SK-N-DZ (cell line): ENCODE measurements around the gene PRIMA1.

Experiments used
- DNase-seq: peaks from one replicate; pipeline ENCODE4 v3.0.0-alpha.2; 2015; ENCODE audit warnings: low spot score

PRIMA1 gene

GRCh38 chr14:93682459-93682858, 105.8 kb downstream of the PRIMA1 start:
- no peak for DNase-seq

- no peak for DNase-seq
Observed at GRCh38 chr14:93676416-93676958, 111.8 kb downstream of the PRIMA1 start.

- no peak for DNase-seq
Observed at GRCh38 chr14:93675651-93676050, 112.6 kb downstream of the PRIMA1 start.

- DNase-seq: no peak
Observed at GRCh38 chr14:93674343-93674742, 113.9 kb downstream of the PRIMA1 start.

- DNase-seq: no peak
Observed at GRCh38 chr14:93669632-93670031, 118.7 kb downstream of the PRIMA1 start.
